ENCODE measurements around the gene CSTPP1. TPM values are rescaled to one million over a fixed set of nuclear protein-coding genes. Genes with fewer than 3 reads are reported as not detected.

CSTPP1 gene
- total RNA-seq, 4 donors from 2014 or later, result 5.3 to 14.8 (median 13.4) TPM

DNA sequence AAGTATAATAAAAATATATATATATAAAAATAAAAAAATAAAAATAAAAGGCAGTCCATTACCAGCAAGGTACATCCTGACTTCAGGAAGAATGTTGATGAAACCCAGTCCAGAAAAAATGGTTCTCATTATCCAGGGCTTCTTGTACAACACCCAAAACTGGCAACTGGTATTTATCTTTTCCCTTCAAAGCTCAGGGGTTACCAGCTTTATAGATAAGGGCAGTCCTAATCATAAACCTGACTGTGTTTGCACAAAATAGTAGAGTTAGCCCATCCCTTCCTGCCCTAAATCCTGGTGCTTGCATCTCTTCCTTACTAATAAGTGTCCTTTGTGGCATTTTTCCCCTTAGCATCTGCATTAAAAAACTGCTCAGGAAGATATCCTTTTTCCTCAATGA is 97.5 kb downstream of the CSTPP1 start:
- no peak for TF ChIP-seq CTCF (IDR thresholded peaks at IDR 0.05; ENCODE audit: low read depth)

DNA sequence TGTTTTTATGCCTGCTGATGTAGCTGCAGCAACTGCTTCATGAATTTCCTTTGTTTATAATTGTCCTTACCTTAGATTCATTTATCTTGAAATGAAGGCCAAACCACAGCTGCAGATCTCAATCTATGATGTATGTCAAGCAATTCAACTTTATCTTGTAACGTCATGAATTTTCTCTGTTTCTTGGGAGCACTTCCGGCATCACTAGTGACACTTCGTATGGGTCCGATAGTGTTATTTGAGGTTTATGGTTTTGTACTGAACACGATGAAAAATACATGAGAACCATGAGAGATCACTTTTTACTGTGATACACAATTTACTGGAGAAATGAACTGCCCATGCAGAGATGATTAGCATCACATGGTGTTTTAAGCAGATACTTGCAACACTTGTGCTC is 98.5 kb downstream of the CSTPP1 start:
- no peak for TF ChIP-seq CTCF (IDR thresholded peaks at IDR 0.05; ENCODE audit: low read depth)

GRCh38 chr11:47044119-47044518 is 107.6 kb downstream of the CSTPP1 start:
- TF ChIP-seq CTCF (IDR thresholded peaks at IDR 0.05; ENCODE audit: low read depth), result no peak

DNA sequence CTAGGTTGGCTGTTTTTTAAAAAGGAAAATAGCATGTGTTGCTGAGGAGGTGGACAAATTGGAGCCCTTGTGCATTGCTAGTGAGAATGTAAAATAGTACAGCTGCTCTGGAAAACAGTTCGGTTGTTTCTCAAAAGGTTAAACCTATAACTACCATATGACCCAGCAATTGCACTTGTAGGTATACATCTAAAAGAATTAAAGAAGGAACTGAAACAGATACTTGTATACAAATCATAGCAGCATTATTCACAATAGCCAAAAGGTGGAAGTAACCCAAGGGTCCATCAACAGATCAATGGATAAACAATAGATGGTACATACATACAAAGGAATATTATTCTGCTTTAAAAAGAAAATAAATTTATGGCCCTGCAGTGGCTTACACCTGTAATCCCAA is 111.4 kb downstream of the CSTPP1 start:
- no peak for TF ChIP-seq CTCF (IDR thresholded peaks at IDR 0.05; ENCODE audit: low read depth)

GRCh38 chr11:47050284-47050683 is 113.7 kb downstream of the CSTPP1 start:
- TF ChIP-seq CTCF (IDR thresholded peaks at IDR 0.05; ENCODE audit: low read depth), result no peak

DNA sequence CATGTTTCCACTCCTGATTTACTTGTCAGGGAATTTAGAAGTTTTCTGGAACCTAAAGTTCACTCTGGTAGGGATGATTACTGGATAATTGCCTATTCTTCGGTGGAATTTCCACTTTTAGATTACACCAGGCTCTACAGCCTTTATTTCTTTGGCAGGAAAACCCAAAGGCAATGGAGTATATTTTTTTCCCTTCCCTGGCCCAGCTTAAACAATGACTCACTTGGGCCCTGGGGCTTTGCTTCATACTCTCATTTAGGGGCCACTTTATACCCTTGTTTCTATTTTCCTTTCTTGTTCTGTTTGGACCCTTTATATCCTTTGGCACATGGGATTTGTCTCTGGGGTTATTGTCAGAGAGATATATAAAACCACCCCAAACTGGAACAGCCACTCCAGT is 114.7 kb downstream of the CSTPP1 start:
- TF ChIP-seq CTCF (IDR thresholded peaks at IDR 0.05; ENCODE audit: low read depth), result no peak

- no peak for TF ChIP-seq CTCF (IDR thresholded peaks at IDR 0.05; ENCODE audit: low read depth)
Observed at GRCh38 chr11:47052165-47052564, 115.6 kb downstream of the CSTPP1 start.
